Memory B cell (primary cell): ENCODE measurements around the gene UBA3.
A peak's percentile ranks its signal among the peaks of the same experiment; 100 is the strongest.

Source experiments
- ATAC-seq: fragments of 150-1000 bp; cut with Tn5 transposase; 2 replicates; pipeline ENCODE4 v1.10.0; 2021; ENCODE audit warnings: low read depth, mild to moderate bottlenecking, moderate library complexity
- DNase-seq, 2 donors: peaks; one replicate each; pipeline ENCODE4 v3.0.0; 2022; ENCODE audit warnings: low spot score in 2 of 2
- H3K27ac Mint-ChIP-seq: one replicate; pipeline ENCODE4 v1.8.0; 2022; ENCODE audit warnings: mild to moderate bottlenecking, moderate library complexity, mixed read lengths
- H3K27me3 Mint-ChIP-seq: one replicate; pipeline ENCODE4 v1.8.0; 2022; ENCODE audit warnings: mixed read lengths
- H3K36me3 Mint-ChIP-seq: one replicate; pipeline ENCODE4 v1.8.0; 2022; ENCODE audit warnings: mild to moderate bottlenecking, mixed read lengths
- H3K4me1 Mint-ChIP-seq: one replicate; pipeline ENCODE4 v1.8.0; 2022; ENCODE audit warnings: mixed read lengths
- H3K4me3 Mint-ChIP-seq: one replicate; pipeline ENCODE4 v1.8.0; 2022; ENCODE audit warnings: mild to moderate bottlenecking, moderate library complexity, mixed read lengths
- H3K9me3 Mint-ChIP-seq: one replicate; pipeline ENCODE4 v1.8.0; 2022; ENCODE audit warnings: mixed read lengths

The UBA3 gene

GRCh38 chr3:69020857-69021256 is 59.3 kb downstream of the UBA3 start:
- ATAC-seq (no peak), DNase-seq (no peak)
- no peaks in the 10 kb centered on the region for H3K9me3 Mint-ChIP-seq
- H3K4me3 Mint-ChIP-seq: no peak overlapping the region
- H3K36me3 Mint-ChIP-seq: peaks cover 13% of the 10 kb centered on the region
- H3K4me1 Mint-ChIP-seq: no peaks in the 10 kb centered on the region
- H3K27ac Mint-ChIP-seq: no peak overlapping the region
- no peaks in the 10 kb centered on the region for H3K27me3 Mint-ChIP-seq

- DNase-seq (no peak), ATAC-seq (no peak)
- Mint-ChIP-seq H3K9me3 (no peaks in the 10 kb centered on the region), H3K27ac (no peak overlapping the region), H3K36me3 (peaks cover 9% of the 10 kb centered on the region), H3K4me1 (no peaks in the 10 kb centered on the region), H3K27me3 (no peaks in the 10 kb centered on the region), H3K4me3 (no peak overlapping the region)
Measured at GRCh38 chr3:69020424-69020823, 59.7 kb downstream of the UBA3 start.

- Mint-ChIP-seq H3K4me1 (peaks cover 9% of the 10 kb centered on the region), H3K27me3 (no peaks in the 10 kb centered on the region), H3K4me3 (no peak overlapping the region), H3K9me3 (no peaks in the 10 kb centered on the region), H3K36me3 (peaks cover 3% of the 10 kb centered on the region), H3K27ac (no peak overlapping the region)
- ATAC-seq: no peak
- DNase-seq: no peak
Measured at GRCh38 chr3:69016901-69017300, 63.3 kb downstream of the UBA3 start.

- DNase-seq (no peak), ATAC-seq (no peak)
- Mint-ChIP-seq H3K4me1 (peaks cover 9% of the 10 kb centered on the region), H3K4me3 (no peak overlapping the region), H3K36me3 (peaks cover 2% of the 10 kb centered on the region), H3K27me3 (no peaks in the 10 kb centered on the region), H3K27ac (no peak overlapping the region), H3K9me3 (no peaks in the 10 kb centered on the region)
Measured at GRCh38 chr3:69016102-69016501, 64.1 kb downstream of the UBA3 start.

GRCh38 chr3:69014022-69014580 is 66.1 kb downstream of the UBA3 start:
- peaks cover 9% of the 10 kb centered on the region for H3K4me1 Mint-ChIP-seq
- ATAC-seq: no peak
- H3K4me3 Mint-ChIP-seq: peak overlapping the region; percentile 87
- no peak for DNase-seq
- peak overlapping the region; percentile 60 for H3K27ac Mint-ChIP-seq
- H3K9me3 Mint-ChIP-seq: no peaks in the 10 kb centered on the region
- H3K27me3 Mint-ChIP-seq: no peaks in the 10 kb centered on the region
- peaks cover 4% of the 10 kb centered on the region for H3K36me3 Mint-ChIP-seq

GRCh38 chr3:69013253-69014021 is 66.7 kb downstream of the UBA3 start, which contains the start of gene EOGT:
Gene EOGT, minus strand, starts transcription at chr3:69013684. Its CDS starts 3,838 bp downstream, at chr3:69009846.
- Mint-ChIP-seq H3K36me3 (peaks cover 6% of the 10 kb centered on the region), H3K27ac (peak within 1 kb of the TSS; percentile 87), H3K4me1 (peaks cover 9% of the 10 kb centered on the region), H3K4me3 (peak within 1 kb of the TSS; percentile 93), H3K9me3 (no peaks in the 10 kb centered on the region), H3K27me3 (no peaks in the 10 kb centered on the region)
- peak; percentile 78 for ATAC-seq
- peak; percentile 55 to 65 for DNase-seq

- H3K4me3 Mint-ChIP-seq: peak overlapping the region; percentile 93
- H3K27ac Mint-ChIP-seq: peak overlapping the region; percentile 87
- ATAC-seq (no peak), DNase-seq (no peak)
- H3K36me3 Mint-ChIP-seq: peaks cover 6% of the 10 kb centered on the region
- no peaks in the 10 kb centered on the region for H3K27me3 Mint-ChIP-seq
- H3K9me3 Mint-ChIP-seq: no peaks in the 10 kb centered on the region
- H3K4me1 Mint-ChIP-seq: peaks cover 9% of the 10 kb centered on the region
Measured at GRCh38 chr3:69012800-69013252, 67.3 kb downstream of the UBA3 start.

- peaks cover 6% of the 10 kb centered on the region for H3K36me3 Mint-ChIP-seq
- no peak for ATAC-seq
- H3K9me3 Mint-ChIP-seq: no peaks in the 10 kb centered on the region
- peak overlapping the region; percentile 87 for H3K27ac Mint-ChIP-seq
- H3K4me3 Mint-ChIP-seq: peak overlapping the region; percentile 93
- no peaks in the 10 kb centered on the region for H3K27me3 Mint-ChIP-seq
- DNase-seq: no peak
- peaks cover 9% of the 10 kb centered on the region for H3K4me1 Mint-ChIP-seq
Measured at GRCh38 chr3:69012100-69012799, 67.9 kb downstream of the UBA3 start.

- H3K36me3 Mint-ChIP-seq: peaks cover 9% of the 10 kb centered on the region
- no peaks in the 10 kb centered on the region for H3K9me3 Mint-ChIP-seq
- H3K4me3 Mint-ChIP-seq: peak overlapping the region; percentile 41
- peak overlapping the region; percentile 35 for H3K27ac Mint-ChIP-seq
- DNase-seq: no peak
- ATAC-seq: no peak
- H3K4me1 Mint-ChIP-seq: peaks cover 9% of the 10 kb centered on the region
- no peaks in the 10 kb centered on the region for H3K27me3 Mint-ChIP-seq
Measured at GRCh38 chr3:69011096-69011730, 69.0 kb downstream of the UBA3 start.

- Mint-ChIP-seq H3K9me3 (no peaks in the 10 kb centered on the region), H3K27ac (peak overlapping the region; percentile 54), H3K4me3 (no peak overlapping the region), H3K27me3 (no peaks in the 10 kb centered on the region), H3K4me1 (peaks cover 5% of the 10 kb centered on the region), H3K36me3 (peaks cover 14% of the 10 kb centered on the region)
- DNase-seq: no peak
- no peak for ATAC-seq
Measured at GRCh38 chr3:69009559-69010410, 70.4 kb downstream of the UBA3 start.

GRCh38 chr3:69008980-69009379 is 71.2 kb downstream of the UBA3 start:
- ATAC-seq: no peak

GRCh38 chr3:69005791-69006482 is 74.2 kb downstream of the UBA3 start:
- H3K9me3 Mint-ChIP-seq: no peaks in the 10 kb centered on the region
- no peak overlapping the region for H3K4me3 Mint-ChIP-seq
- H3K27me3 Mint-ChIP-seq: no peaks in the 10 kb centered on the region
- DNase-seq: no peak
- peaks cover 19% of the 10 kb centered on the region for H3K36me3 Mint-ChIP-seq
- H3K4me1 Mint-ChIP-seq: no peaks in the 10 kb centered on the region
- ATAC-seq: no peak
- no peak overlapping the region for H3K27ac Mint-ChIP-seq

More at GRCh38 chr3:69008980-69009379, 71.2 kb downstream of the UBA3 start:
- no peak for DNase-seq
- Mint-ChIP-seq H3K27ac (no peak overlapping the region), H3K27me3 (no peaks in the 10 kb centered on the region), H3K36me3 (peaks cover 14% of the 10 kb centered on the region), H3K4me1 (peaks cover 3% of the 10 kb centered on the region), H3K9me3 (no peaks in the 10 kb centered on the region), H3K4me3 (no peak overlapping the region)
